Spleen (tissue), 7 donors: ENCODE data around the gene FIGN.

Experiments
- CTCF ChIP-seq, 11 experiments: fragments of 200-600 bp in 7 of 11; fragments of 450-650 bp in 4 of 11; sonication (generic) in 4 of 11; IDR thresholded peaks in 8 of 11; conservative IDR thresholded peaks in 3 of 11; 1 replicate in 7 of 11; 2 replicates in 4 of 11; pipeline versions ENCODE4 v1.4.0 to v1.8.0; 2016 to 2021; ENCODE audit warnings: antibody characterized with exemption in 11 of 11, inconsistent platforms in 4 of 11, mild to moderate bottlenecking in 1 of 11
- POLR2A ChIP-seq, 3 donors: fragments of 450-650 bp; IDR thresholded peaks; one replicate each; pipeline ENCODE4 v1.5.1; 2017; ENCODE audit warnings: antibody characterized with exemption in 3 of 3, mild to moderate bottlenecking in 1 of 3
- POLR2AphosphoS5 ChIP-seq, 3 donors: sonication (generic); formaldehyde crosslinking; IDR thresholded peaks; one replicate each; pipeline ENCODE4 v1.5.1; 2017; ENCODE audit warnings: antibody characterized with exemption in 3 of 3
- donor health status: DM: no; HTN: no; CAD: no; lungs with moderate emphysema.
- donor health status: DM: no; HTN: no; CAD: no.
- donor health status: DM: no; HTN: no; CAD: no.

GRCh38 chr2:163662141-163662780 is 73.5 kb downstream of the FIGN start:
- TF ChIP-seq CTCF (IDR thresholded peaks at IDR 0.05 in 8 of 11, conservative IDR thresholded peaks at IDR 0.05 in 3 of 11): no peak
- TF ChIP-seq POLR2AphosphoS5 (IDR thresholded peaks at IDR 0.05): no peak
- TF ChIP-seq POLR2A (IDR thresholded peaks at IDR 0.05): no peak
